Fibroblast of lung (primary cell): ENCODE measurements around the gene DLGAP4.

Experiments
- EZH2 ChIP-seq: IDR thresholded peaks from 2 replicates; pipeline ENCODE4 v1.5.1; 2012; ENCODE audit warnings: low read length, control low read depth, mild to moderate bottlenecking; ENCODE audit errors: missing control alignments
- TF ChIP-seq, protein P1 (sequence below), 2 donors: IDR thresholded peaks in 1 of 2; conservative IDR thresholded peaks in 1 of 2; 1 replicate in 1 of 2; 2 replicates in 1 of 2; pipeline ENCODE4 v1.5.1; 2011 to 2012; ENCODE audit warnings: low read length in 2 of 2, control low read depth in 1 of 2, inconsistent platforms in 1 of 2, low read depth in 1 of 2, mild to moderate bottlenecking in 1 of 2

DNA sequence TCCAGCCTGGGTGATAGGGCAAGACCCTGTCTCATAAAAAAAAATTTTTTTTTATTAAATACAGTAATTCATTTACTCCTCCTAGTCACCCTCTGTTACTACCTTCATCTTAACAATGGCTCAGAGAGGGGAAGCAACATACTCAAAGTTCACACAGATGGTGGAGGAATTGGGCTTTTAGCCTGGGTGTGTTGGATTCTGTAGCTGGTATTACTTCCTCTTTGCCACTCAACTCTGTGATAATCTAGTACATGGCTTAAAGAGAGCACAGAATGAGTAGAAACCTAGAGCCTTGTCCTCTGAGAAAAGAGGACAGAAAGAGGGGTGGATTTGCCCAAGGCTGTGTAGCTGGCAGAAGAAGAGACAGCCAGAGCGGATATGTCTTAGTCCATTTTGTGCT is 96.6 kb downstream of the DLGAP4 start:
- TF ChIP-seq, protein P1, sequence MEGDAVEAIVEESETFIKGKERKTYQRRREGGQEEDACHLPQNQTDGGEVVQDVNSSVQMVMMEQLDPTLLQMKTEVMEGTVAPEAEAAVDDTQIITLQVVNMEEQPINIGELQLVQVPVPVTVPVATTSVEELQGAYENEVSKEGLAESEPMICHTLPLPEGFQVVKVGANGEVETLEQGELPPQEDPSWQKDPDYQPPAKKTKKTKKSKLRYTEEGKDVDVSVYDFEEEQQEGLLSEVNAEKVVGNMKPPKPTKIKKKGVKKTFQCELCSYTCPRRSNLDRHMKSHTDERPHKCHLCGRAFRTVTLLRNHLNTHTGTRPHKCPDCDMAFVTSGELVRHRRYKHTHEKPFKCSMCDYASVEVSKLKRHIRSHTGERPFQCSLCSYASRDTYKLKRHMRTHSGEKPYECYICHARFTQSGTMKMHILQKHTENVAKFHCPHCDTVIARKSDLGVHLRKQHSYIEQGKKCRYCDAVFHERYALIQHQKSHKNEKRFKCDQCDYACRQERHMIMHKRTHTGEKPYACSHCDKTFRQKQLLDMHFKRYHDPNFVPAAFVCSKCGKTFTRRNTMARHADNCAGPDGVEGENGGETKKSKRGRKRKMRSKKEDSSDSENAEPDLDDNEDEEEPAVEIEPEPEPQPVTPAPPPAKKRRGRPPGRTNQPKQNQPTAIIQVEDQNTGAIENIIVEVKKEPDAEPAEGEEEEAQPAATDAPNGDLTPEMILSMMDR (conservative IDR thresholded peaks at IDR 0.05 in 1 of 2, IDR thresholded peaks at IDR 0.05 in 1 of 2; ENCODE audit: low read depth in 1 of 2, low read length in 2 of 2), result no peak
- TF ChIP-seq EZH2, result no peak
